Measurements from ENCODE around the gene ZFAND3. TPM values are rescaled to one million over a fixed set of nuclear protein-coding genes. Genes with fewer than 3 reads are reported as not detected.
"Not testable (repeated sequence)": the region's sequence is repeated elsewhere in the genome, so short reads cannot be mapped to it uniquely, and the experiment has no call there.

Gene ZFAND3
- total RNA-seq, 1 donor from 2014 or later: 32.7 TPM

- H3K27ac ChIP-seq: no peak overlapping the region
- no peaks in the 10 kb centered on the region for H3K9me3 ChIP-seq
- DNase-seq (ENCODE audit: low spot score in 2 of 2): no peak
- no peaks in the 10 kb centered on the region for H3K36me3 ChIP-seq
- intact Hi-C loops (cut with DNase I): no loop called here
- no peaks in the 10 kb centered on the region for H3K27me3 ChIP-seq
- no peak for TF ChIP-seq CTCF (IDR thresholded peaks at IDR 0.05)
- H3K4me3 ChIP-seq: no peak overlapping the region
- H3K4me1 ChIP-seq: peaks cover 0 to 11% of the 10 kb centered on the region in 2 donors
Observed at GRCh38 chr6:37952027-37952426, 132.5 kb downstream of the ZFAND3 start.

GRCh38 chr6:37954791-37955190, 135.3 kb downstream of the ZFAND3 start:
- no peaks in the 10 kb centered on the region for H3K9me3 ChIP-seq
- no peaks in the 10 kb centered on the region for H3K27me3 ChIP-seq
- H3K4me1 ChIP-seq: peaks cover 0 to 11% of the 10 kb centered on the region in 2 donors
- no peak for TF ChIP-seq CTCF (IDR thresholded peaks at IDR 0.05)
- DNase-seq (ENCODE audit: low spot score in 2 of 2): no peak
- H3K4me3 ChIP-seq: no peak overlapping the region
- H3K27ac ChIP-seq: no peak overlapping the region
- H3K36me3 ChIP-seq: no peaks in the 10 kb centered on the region
- intact Hi-C loops (cut with DNase I): no loop called here

GRCh38 chr6:37956711-37957275, 137.3 kb downstream of the ZFAND3 start:
- H3K4me3 ChIP-seq: no peak overlapping the region
- no peak for TF ChIP-seq CTCF (IDR thresholded peaks at IDR 0.05)

GRCh38 chr6:37959061-37959460, 139.5 kb downstream of the ZFAND3 start:
- no peaks in the 10 kb centered on the region for H3K36me3 ChIP-seq
- H3K9me3 ChIP-seq: no peaks in the 10 kb centered on the region
- intact Hi-C loops (cut with DNase I): no loop called here
- DNase-seq (ENCODE audit: low spot score in 2 of 2): no peak
- H3K4me3 ChIP-seq: no peak overlapping the region
- H3K27me3 ChIP-seq: no peaks in the 10 kb centered on the region
- H3K27ac ChIP-seq: no peak overlapping the region
- TF ChIP-seq CTCF (IDR thresholded peaks at IDR 0.05): no peak
- H3K4me1 ChIP-seq: peaks cover 0 to 11% of the 10 kb centered on the region in 2 donors

More at GRCh38 chr6:37956711-37957275, 137.3 kb downstream of the ZFAND3 start:
- Histone ChIP-seq H3K4me1 (peaks cover 0 to 11% of the 10 kb centered on the region in 2 donors), H3K36me3 (no peaks in the 10 kb centered on the region), H3K9me3 (no peaks in the 10 kb centered on the region), H3K27ac (no peak overlapping the region), H3K27me3 (no peaks in the 10 kb centered on the region)
- intact Hi-C loops (cut with DNase I): no loop called here
- DNase-seq (ENCODE audit: low spot score in 2 of 2): no peak

GRCh38 chr6:37960139-37960935, 140.8 kb downstream of the ZFAND3 start:
- no peaks in the 10 kb centered on the region for H3K36me3 ChIP-seq
- H3K4me3 ChIP-seq: no peak overlapping the region
- DNase-seq (ENCODE audit: low spot score in 2 of 2): no peak
- H3K27me3 ChIP-seq: no peaks in the 10 kb centered on the region
- H3K27ac ChIP-seq: no peak overlapping the region
- no peak for TF ChIP-seq CTCF (IDR thresholded peaks at IDR 0.05)
- peaks cover 0 to 6% of the 10 kb centered on the region in 2 donors for H3K4me1 ChIP-seq
- H3K9me3 ChIP-seq: no peaks in the 10 kb centered on the region
- intact Hi-C loops (cut with DNase I): no loop called here

- H3K9me3 ChIP-seq; DNase-seq (ENCODE audit: low spot score in 2 of 2); intact Hi-C loops (cut with DNase I); H3K4me3 ChIP-seq; H3K27me3 ChIP-seq; H3K36me3 ChIP-seq; H3K27ac ChIP-seq; H3K4me1 ChIP-seq: not testable (repeated sequence)
Observed at GRCh38 chr6:37962481-37963080, 143.1 kb downstream of the ZFAND3 start.

Data from ascending aorta (tissue), 2 donors.